Measurements from ENCODE around the gene ANKRD34B.

ANKRD34B gene

GRCh38 chr5:80569086-80569960 is 757 bp downstream of the ANKRD34B start:
- no peak for DNase-seq

- DNase-seq, result no peak
Measured at GRCh38 chr5:80568251-80568650, 1.8 kb downstream of the ANKRD34B start.

- no peak for DNase-seq
Measured at GRCh38 chr5:80566711-80567259, 3.3 kb downstream of the ANKRD34B start.

DNA sequence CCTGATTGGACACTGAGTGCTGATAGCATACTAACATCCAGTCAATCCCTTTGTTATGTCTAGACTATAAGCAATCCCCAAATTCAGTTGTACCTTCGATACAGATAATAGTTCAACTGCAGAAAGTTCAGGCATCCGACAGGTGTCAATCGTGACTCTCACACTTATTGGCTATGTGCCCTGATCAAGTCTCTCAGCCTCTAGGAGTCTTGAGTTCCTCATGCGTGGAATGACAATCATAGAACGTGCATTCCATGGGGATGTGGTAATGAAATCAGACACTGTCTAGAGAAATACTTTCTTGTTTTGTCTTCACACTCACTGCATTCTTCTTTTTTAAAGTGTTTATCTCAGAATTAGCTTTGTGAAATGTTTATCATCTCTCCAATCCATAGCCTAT is 4.8 kb downstream of the ANKRD34B start:
- DNase-seq, result no peak

GRCh38 chr5:80559244-80559643 is 10.8 kb downstream of the ANKRD34B start:
- DNase-seq, result no peak

DNA sequence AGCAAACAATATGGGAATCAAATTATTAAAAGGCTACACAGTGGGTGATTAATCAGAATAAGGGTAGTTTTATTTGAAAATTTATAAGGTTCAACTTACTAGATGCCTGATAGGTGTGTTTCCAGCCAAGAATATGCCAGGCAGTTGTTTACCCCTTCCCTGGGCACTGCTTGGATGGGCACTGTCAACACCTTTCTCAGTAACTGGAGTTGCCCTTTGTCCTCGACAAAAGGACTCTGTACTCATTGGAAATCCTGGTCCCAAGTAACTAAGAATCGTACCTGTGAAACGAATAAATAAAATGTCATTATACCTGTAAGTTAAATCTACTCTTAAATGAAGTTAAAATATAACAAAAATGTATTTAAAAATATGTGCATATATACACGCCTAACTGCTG is 15.0 kb downstream of the ANKRD34B start:
- no peak for DNase-seq

DNA sequence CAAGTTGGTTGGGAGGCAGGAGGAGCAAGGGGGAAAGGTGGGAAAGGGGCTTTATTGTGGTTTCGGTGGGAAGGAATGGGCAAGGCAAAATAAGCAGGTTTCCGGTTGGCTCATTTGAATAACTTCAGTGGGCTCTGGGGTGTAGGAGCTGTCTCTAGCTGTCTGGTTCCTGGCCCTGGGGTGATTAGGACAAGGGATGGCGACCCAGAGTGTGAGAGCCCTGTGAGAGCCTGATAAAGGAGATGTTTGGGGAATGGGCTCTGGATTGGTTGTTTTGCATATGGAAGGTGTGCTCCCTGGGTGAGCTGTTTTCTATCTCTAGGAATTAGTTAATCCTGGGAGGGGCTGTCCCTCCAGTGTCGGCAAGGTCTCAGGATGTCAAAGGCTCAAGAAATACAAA is 15.4 kb downstream of the ANKRD34B start:
- DNase-seq, result no peak

GRCh38 chr5:80541392-80541791 is 28.7 kb downstream of the ANKRD34B start:
- no peak for DNase-seq

GRCh38 chr5:80540691-80541090 is 29.4 kb downstream of the ANKRD34B start:
- no peak for DNase-seq

DNA sequence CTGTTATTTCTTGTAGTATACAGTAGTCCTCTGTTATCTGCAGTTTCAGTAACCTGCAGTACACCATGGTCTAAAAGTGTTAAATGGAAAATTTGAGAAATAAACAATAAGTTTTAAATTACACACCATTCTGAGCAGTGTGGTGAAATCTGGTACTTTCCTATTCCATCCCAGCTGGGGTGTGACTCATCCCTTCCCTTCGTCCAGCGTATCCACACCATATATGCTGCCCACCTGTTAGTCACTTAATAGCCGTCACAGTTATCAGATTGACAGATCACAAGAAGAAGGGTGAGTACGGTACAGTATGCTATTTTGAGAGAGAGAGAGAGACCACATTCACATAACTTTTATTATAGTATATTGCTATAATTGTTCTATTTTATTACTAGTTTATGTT is 53.3 kb downstream of the ANKRD34B start:
- no peak for DNase-seq

DNA sequence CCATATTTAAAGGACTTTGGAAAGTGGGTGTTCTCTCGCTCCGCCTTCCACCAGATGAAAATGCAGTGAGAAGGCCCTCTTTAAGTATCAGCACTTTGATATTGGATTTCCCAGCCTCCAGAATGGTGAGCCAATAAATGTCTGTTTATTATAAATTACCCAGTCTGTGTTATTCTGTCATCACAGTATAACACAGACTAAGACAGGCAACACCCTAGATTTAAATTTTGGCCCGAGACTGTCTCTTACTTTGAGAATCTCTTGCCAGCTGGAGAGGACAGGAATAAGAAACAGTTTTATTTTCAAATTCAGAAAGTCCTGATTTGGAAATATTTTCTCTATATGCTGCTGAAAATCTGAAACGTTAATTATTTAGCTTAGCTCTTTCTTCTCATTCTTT is 60.7 kb downstream of the ANKRD34B start:
- no peak for DNase-seq

DNA sequence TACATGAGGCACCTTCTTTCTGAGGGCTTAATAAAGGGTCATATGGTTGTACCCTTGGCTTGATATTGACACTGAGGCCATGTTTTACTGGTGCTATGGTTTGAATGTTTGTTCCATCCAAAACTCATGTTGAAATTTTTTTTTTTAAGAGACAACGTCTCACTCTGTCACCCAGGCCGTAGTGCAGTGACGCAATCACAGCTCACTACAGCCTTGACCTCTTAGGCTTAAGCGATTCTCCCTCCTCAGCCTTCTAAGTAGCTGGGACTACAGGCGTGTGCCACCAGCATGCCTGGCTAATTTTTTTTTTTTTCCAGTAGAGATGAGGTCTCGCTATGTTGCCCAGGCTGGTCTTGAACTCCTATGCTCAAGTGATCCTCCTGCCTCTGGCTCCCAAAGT is 61.2 kb downstream of the ANKRD34B start:
- no peak for DNase-seq

DNA sequence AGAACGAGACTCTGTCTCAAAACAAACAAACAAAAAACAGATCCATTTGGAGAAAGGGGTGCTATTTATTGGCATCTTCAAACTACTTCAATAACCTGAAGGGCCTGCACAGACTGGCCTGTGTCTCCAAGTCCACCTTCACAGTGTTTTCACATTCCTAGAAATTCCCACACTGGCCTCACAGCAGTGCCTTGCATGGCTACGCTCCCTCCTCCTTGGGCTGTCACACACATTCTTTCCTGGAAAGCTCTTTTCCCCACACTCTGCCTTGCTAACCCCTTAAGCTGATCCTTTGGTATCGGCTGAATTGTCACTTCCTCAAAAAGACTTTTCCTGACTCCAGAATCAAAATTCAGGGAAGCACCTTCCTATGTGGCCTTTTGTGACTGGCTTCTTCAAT is 62.4 kb downstream of the ANKRD34B start:
- DNase-seq, result no peak
